ENCODE measurements around the gene NACA.
A peak's percentile ranks its signal among the peaks of the same experiment; 100 is the strongest.
"Not testable (repeated sequence)": the region's sequence is repeated elsewhere in the genome, so short reads cannot be mapped to it uniquely, and the experiment has no call there.

The NACA gene

DNA sequence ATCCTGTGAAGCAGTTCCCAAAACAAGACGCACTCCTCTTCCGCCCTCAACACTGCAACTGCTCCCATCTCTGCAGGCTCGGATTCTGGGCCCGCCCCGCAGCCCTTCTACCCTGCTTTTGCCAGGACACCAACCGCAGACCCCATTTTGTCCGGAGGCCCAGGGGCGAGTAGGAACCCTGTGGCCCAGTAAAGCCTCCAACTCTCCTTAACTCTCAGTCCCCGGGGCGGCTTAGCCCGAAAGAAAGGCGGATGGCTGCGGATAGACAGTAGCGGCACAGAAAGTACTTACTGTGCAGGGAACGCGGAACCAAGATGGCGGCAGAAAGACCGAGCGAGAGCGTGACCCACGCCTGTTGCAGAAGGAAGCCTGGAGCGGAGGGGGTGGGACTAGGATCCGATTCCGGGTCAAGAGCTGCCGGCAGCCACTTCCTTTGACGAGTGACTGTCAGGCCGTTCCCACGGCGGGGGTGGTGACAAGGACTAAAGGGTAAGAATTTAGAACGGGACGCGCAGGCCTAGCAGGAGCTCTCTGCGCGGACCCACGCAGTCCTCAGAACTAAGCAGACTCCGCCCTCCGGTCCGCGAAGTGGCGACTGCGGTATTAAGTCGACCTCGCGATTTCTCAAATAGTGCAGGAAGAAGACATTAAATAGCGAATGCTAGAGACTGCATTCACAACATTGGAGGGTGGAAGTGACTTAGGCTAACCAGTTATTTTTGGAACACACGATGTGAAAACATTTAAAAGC, at the start of gene NACA:
Gene NACA, minus strand, starts transcription at position 328 of the 751 bp plus-strand sequence. CDS start 778 bp downstream, outside the sequence.
- peak; percentile 97 to 100 for DNase-seq

DNA sequence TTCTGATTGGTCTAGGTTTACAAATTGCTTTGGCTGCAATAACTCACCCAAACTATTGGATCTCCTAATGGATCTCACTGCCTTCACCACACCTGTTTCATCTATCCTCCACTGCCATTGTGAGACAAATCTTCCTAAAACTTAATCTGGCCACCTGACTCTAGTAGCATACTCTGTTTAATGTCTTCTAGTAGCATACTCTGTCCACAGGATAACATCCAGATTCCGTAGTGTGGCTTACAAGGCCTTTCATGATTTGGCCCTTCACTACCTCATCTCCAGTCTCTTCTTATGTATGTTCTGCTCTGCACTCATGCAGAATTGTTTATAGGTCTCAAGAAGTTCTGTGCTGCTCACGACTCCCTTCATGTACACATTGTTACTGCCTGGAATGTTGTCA, 48.0 kb upstream of the NACA start:
- no peak for DNase-seq

DNA sequence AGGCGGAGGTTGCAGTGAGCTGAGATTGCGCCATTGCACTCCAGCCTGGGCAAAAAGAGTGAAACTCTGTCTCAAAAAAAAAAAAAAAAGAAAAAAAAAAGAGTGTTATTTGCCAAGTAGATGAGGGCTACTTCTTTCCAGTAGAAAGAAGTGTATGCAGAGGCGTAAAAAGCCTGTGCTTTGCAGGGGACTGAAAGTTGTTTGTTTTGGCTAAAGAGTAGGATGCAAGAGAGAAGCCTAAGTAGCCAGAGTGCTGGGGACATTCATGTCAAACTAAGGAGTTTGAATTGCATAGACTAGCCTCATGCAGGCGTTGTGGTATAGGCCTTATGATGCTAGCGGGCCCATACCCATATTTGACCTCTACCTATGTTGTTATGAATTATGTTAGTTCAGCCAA, 47.5 kb upstream of the NACA start:
- no peak for DNase-seq

DNA sequence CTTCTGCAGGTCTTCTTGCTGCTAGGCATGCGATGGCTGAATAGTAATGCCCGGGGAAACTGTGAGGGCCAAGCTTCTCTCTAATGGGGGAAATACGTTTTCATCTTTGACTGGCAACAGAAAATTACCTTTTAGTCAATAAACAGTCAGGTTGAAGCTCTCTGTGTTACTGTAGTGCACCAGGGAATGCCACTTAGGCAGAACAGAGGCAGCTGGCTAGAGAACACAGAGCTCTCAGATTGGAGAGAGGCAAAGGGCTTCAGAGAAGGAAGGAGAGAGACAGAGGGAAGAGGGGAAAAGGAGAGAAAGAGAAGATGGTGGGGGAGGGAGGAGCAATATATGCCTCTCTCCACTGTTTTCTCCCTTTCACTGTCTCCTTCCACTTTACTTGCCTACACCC, 44.8 kb upstream of the NACA start:
- DNase-seq: no peak

DNA sequence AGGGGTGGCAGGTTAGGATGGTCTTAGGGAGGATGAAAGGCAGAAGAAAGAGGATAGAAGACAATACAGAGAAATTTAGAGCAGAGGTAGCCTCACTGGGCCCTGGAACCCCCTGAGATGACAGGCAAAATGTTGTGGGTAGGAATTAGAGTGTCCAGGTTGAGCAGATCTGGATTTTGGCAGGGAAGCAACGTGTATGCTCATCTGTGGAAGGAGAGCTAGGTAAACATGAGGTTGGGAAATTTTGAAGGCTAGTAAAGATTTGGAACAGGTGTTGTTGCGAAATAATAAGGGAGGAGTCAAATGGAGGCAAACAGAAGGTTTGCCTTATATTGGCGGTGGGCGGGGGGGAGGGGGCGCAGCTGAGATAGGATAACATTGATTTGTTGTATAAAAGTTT, 43.3 kb upstream of the NACA start:
- DNase-seq: no peak

DNA sequence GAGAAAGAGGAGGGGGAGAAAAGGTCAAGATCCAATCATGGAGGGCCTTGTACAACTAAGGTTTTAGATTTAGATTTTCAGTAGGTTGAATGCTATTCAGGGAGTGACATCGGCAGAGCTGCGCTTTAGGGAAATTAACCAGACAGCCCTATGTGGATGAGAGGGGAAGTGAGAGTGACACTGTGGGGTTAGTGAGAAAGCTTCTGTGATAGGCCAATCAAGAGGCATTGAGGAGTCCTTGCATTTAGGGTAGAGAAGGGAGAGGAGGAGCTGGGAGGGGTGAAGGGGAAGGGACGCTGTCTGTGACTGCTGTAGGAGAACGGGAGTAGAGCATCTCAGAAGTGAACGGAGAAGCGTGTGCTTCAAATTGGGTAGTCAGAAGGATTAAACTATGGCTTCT, 41.4 kb upstream of the NACA start:
- DNase-seq: peak; percentile 63 to 80

DNA sequence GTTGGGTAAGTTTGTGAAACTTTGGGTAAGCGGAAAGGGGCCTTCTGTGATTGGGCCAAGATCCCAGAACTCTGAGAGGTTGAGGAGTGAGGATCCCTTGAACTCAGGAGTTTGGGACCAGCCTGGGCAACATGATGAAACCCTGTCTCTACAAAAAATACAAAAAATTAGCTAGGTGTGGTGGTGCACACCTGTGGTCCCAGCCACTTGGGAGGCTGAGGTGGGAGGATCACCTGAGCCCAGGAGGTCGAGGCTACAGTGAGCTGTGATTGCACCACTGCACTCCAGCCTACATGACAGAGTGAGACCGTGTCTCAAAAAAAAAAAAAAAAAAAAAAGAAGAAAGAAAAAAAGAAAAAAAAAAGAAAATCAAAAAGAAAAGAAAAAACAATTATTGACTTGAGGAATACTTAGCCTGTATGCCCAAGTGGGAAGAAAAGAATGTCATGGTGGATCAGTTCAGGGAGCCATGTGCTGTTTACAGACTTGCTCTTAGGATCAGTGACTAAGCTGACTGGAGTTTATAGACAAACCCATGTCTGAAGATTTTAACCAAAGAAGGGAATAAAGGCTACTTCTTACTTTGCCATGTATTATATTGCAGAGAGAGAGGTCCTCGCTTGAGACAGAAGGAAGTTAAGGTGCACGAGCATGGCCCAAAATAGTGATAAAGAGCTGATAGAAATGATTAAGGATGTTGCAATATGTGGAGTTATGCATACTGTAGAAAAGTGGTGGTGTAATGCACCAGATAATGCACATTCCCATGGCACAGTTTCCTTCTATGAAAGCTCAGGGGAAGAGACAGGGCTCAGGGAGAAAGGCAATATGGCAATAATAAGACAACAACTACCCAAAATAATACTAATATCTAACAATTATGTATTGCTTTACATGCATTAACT, 38.9 kb upstream of the NACA start:
- DNase-seq: no peak

DNA sequence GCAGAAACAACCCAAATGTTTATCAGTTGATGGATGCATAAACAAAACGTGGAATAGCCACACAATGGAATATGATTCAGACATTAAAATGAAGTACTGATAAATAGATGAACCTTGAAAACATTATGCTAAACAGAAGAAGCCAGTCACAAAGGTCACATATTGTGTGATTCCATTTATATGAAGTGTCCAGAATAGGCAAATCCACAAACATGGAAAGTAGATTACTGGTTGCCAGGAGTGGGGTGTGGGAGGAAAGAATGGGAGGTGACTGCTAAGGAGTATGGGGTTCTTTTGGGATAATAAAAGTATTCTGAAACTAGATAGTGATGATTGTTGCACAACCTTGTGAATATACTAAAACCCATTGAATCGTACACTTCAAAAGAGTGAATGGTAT, 36.7 kb upstream of the NACA start:
- no peak for DNase-seq

DNA sequence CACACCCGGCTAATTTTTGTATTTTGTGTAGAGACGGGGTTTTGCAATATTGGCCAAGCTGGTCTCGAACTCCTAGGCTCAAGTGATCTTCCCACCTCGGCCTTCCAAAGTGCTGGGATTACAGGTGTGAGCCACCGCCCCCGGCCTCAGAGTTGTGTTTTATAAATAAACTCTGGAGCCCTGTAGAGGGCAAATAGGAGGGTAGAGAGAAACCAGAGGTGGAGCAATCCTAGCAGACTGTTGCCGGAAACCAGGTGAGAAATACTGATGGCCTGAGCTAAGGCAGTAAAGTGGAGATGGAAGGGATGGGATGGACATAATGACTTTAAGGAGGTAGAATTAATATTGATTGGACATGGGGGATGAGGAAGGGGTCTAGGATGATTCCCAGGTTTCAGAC, 35.4 kb upstream of the NACA start:
- no peak for DNase-seq

DNA sequence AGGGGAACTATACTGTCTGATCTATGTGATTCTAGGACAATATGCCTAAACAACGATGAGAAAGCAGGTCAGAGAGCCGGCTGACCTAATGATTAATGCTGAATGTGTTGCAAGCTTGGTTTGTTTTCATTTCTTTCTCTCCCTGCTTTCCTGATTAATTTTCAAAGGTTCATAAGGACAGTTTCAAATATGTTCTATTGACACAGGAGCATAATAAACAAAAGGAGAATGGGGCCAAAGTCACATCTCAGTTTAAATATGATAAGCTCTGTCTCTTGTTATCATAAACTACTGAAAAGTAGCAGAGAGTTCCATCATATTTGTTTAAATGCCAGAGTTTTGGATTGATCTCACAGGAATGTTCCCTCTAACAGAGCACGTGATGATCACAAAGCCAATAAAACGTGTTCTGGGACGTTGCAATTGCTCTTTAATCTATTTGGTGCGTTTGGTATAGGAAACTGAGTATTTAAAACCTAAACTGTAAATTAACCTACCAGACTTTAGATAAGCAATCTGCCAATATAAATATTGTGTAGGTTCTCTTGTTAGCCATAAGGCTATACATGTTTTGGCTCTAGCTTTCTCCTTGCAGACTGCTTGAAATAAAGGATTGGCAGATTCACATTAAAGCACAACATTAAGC, 34.3 kb upstream of the NACA start:
- no peak for DNase-seq

DNA sequence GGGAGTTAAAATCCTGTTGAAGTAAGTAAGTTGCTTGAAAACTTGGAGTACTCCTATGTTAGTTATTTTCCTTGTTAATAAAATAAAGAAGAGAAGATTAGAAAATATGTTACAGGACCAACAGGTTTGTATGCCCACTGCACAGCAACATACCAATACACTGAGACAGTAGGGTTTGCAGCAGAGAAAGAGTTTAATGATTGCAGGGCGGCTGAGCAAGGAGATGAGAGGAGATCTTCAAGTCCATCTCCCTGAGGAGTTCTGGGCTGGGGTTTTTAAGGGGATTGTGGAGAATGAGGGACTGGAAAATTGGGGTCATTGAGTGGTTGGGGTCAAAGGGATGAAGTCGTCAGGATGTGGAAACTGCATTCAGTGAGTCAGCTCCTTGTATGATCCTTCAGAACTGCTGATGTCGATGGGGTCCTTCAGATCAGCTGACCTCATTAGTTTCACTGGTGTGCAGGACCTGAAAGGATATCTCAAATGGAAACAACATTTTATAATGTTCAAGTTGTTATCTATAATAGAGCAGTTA, 33.7 kb upstream of the NACA start:
- DNase-seq: no peak

DNA sequence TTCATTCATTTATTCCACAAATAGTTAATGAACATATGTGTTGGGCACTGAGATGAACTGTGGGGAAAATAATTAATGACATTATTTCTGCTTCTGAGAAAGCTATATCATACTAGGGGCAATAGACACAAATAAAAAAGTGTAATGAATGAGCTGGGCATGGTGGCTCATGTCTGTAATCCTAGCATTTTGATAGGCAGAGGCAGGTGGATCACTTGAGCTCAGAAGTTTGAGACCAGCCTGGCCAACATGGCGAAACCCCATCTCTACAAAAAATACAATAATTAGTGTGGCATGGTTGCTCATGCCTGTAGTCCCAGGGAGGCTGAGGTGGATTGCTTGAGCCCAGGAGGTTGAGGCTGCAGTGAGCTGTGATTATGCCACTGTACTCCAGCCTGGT, 32.9 kb upstream of the NACA start:
- not testable (repeated sequence) for DNase-seq

DNA sequence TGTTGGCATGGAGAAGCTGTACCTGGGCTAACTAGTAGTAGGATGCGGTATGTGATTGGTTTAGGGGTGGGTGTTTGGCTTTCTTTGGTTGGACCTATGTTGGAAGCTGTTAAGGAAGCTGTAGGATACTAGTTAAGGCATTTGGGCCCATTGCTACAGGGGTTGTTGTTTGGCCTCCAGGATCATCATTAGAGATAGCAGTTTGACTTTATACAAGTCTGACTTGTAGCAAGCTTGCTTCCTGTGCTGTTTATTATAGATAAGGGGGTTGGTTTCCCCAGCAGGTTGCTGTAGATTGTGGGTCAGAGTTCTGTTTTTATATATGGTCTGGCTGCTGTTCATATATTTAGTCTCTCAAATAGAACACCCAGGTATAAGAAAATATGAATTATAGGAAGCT, 28.5 kb upstream of the NACA start:
- no peak for DNase-seq

DNA sequence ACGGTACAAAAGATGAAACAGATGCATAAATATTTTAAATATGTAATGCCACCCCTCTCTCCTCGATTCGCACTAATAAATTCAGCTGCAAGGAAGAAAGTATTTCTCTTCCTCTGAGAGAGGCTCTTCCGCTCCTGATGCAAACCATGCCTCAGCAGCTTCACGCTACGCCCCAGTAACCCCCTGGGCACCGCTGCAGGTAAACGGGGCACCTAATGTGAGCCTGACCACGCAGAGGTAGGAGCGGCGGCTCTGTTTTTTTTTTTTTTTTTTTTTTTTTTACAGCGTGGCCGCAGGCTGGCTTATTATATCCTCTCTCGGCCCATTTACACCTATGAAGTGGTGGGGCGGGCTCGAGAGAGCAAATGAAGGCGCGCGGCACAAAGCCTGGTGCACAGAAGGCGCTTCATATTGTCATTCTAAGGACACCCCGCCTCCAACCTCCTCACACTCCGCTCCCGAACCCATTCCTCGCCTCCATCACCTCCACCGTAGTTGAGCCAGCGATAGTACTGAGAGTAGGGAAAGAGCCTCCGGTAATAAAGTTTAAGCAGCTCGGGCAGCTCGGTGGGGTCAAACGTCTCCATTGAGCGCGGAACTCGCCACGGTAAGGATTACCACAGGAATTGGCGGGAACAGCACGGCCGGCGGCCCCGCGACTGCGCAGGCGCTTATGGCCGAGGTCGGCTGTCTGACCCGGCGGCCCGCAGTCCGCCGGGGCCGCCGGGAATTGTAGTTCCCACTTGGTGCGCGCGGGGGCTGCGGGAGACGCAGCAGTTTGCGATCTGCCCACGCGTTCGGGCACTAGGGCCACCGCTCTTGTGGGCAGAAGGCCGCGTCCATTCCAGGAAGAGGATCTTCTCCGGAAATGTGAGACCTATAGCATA, 26.9 kb upstream of the NACA start, which contains the start of gene PRIM1:
Gene PRIM1, minus strand, starts transcription at position 612 of the 887 bp plus-strand sequence. Its CDS starts 25 bp downstream, at position 587.
- peak; percentile 84 to 89 for DNase-seq

DNA sequence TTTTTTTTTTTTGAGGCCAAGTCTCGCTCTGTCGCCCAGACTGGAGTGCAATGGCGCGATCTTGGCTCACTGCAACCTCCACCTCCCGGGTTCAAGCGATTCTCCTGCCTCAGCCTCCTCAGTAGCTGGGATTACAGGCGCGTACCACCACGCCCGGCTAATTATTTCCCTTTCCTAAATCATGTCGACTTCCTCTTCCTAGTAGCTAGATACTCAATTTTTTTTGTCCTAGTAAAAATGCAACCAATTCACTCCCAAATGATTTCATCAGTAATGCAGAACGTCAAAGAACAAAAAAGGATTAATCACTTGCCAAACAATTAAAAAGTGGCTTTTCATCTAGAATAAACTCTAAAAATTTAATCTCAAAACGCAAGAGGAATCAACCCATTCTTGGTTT, 25.5 kb upstream of the NACA start:
- DNase-seq: peak; percentile 37

DNA sequence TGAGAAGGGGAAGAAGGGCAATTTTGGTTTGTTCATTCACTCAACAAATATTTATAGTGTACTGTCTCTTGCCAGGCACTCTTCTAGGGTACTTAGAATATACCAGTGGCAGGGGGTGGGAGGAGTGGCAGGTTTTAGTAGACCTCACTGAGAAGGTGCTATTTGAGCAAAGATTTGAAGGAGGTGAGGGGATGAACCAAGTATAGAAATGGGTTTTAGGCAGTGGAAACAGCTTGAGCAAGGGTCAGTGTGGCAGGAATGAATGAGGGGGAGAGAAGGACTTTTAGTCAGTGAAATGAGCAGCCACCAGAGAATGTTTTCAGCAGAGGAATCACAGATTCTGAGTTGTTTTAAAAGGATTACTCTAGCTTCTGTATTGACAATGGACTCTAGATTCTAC, 24.8 kb upstream of the NACA start:
- no peak for DNase-seq

DNA sequence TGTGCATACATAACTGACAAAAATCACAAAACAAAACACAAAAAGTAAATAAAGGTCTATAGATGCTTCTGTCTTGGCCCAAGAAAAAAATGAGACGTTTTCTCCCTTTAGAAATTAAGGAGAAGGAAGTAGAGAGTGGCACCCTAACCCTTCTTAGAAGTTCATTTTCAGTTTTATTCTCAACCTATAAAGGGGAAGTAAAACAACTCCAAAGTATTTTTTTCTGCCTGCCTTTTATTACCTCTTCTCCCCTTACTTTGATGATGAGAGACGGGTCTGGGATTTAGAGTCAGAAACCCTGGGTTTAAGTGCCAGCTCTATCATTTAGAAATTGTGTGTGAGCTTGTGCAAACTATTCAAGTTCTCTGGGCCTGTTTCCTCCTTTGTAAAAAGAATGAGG, 24.3 kb upstream of the NACA start:
- peak in 1 of 2 donors; percentile 59 for DNase-seq

DNA sequence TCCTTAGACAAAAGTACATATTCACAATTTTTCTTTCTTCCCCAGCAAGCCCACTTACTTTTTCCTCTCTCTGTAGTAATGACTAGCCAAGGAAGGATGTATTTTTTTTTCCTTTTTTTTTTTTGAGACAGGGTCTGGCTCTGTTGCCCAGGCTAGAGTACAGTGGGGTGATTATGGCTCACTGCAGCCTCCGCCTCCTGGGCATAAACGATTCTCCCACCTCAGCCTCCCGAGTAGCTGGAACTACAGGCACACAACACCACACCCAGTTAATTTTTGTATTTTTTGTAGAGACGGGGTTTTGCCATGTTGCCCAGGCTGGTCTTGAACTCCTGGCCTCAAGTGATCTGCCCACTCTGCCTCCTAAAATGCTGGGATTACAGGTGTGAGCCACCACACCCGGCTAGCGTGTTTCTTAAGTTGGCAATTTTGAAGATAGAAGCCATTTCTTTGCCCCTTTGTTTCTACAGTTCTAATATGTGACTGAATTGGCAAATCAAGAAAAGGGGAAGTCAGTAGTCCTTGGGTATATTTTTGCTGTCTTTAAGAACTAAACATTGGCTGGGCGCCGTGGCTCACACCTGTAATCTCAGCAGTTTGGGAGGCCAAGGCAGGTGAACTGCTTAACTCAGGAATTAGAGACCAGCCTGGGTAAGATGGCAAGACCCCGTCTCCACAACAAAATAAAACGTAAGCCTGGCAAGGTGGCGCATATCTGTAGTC, 3.2 kb upstream of the NACA start:
- DNase-seq: no peak

DNA sequence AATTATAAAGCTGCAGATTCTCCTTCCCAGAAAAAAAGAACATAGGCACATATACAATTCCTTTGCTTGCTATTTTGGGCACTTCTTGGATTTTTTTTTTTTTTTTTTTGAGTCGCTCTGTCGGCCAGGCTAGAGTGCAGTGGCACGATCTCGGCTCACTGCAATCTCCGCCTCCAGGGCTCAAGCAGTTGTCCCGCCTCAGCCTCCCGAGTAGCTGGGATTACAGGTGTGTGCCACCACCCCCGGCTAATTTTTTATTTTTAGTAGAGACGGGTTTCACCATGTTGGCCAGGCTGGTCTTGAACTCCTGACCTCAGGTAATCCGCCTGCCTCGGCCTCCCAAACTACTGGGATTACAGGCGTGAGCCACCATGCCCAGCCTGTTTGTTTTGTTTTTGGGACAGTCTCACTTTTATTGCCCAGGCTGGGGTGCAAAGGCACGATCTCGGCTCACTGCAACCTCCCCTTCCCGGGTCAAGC, 1.1 kb upstream of the NACA start:
- DNase-seq: not testable (repeated sequence)

DNA sequence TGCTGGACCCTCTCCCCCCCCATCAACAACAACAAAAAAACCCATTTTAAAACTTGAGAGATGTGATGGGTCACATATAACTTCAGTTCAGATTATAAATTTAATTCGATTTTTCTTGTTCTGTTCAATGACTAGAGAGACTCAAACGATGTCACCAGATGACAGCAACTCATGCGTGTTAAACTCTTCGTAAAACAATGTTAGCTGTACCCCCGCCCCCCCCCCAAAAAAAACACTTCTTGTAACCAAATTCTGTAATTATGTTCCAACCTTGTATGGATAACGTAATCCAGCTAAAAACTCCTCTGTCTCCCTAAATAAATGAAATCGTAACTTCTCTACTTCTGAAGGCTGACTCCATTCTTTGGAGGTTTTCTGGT, 614 bp upstream of the NACA start:
- DNase-seq: no peak

DNA sequence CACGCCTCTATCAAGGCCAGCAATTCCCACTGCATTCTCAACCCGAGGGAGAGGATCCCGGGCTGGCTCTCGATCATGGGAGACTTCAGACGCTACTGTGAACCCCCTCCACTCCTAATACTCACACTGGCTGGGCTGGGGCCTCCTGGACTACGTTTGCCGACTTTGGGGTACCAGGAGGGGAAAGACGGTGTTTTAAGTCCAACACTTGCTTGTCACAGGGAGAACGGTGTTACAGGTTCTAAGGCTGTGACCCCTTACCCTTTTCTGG, 463 bp downstream of the NACA start:
- DNase-seq: no peak

All from inflammatory macrophage treated with lipopolysaccharide for 1 hour (primary cell).